IPS-18c (cell line): ENCODE data around the gene DGKZ.

Experiments used
- H3K4me3 ChIP-seq: 2 replicates; pipeline ENCODE4 v1.7.0; 2013; ENCODE audit warnings: low read depth, mild to moderate bottlenecking, low read length, moderate library complexity; ENCODE audit not compliant: insufficient read depth
- H3K9me3 ChIP-seq: one replicate; pipeline ENCODE4 v1.6.1; 2013; ENCODE audit warnings: mild to moderate bottlenecking, low read length, moderate library complexity; ENCODE audit not compliant: control insufficient read depth, insufficient read depth

DGKZ gene

GRCh38 chr11:46391578-46392420, 44.5 kb downstream of the DGKZ start, which contains the start of gene CHRM4:
Gene CHRM4, minus strand, starts transcription at chr11:46391776. Its CDS starts 5,219 bp downstream, at chr11:46386557.
- no peaks in the 10 kb centered on the region for H3K9me3 ChIP-seq

GRCh38 chr11:46392421-46393230, 45.4 kb downstream of the DGKZ start:
- H3K4me3 ChIP-seq, result peak overlapping the region; percentile 77
- no peaks in the 10 kb centered on the region for H3K9me3 ChIP-seq

More at GRCh38 chr11:46391578-46392420, 44.5 kb downstream of the DGKZ start, which contains the start of gene CHRM4:
- peak within 1 kb of the TSS; percentile 77 for H3K4me3 ChIP-seq

GRCh38 chr11:46393231-46393616, 46.0 kb downstream of the DGKZ start:
- H3K9me3 ChIP-seq, result no peaks in the 10 kb centered on the region
- H3K4me3 ChIP-seq, result peak overlapping the region; percentile 77

- Histone ChIP-seq H3K9me3 (no peaks in the 10 kb centered on the region), H3K4me3 (no peak overlapping the region)
These were observed 46.5 kb downstream of the DGKZ start for GRCh38 chr11:46393759-46394158.

- H3K4me3 ChIP-seq, result no peak overlapping the region
- no peaks in the 10 kb centered on the region for H3K9me3 ChIP-seq
These were observed 50.3 kb downstream of the DGKZ start for GRCh38 chr11:46397526-46397925.

GRCh38 chr11:46402957-46403902, 56.0 kb downstream of the DGKZ start:
- no peak overlapping the region for H3K4me3 ChIP-seq
- H3K9me3 ChIP-seq, result no peaks in the 10 kb centered on the region

GRCh38 chr11:46404476-46405017, 57.3 kb downstream of the DGKZ start:
- Histone ChIP-seq H3K9me3 (no peaks in the 10 kb centered on the region), H3K4me3 (no peak overlapping the region)

GRCh38 chr11:46407635-46408034, 60.4 kb downstream of the DGKZ start:
- Histone ChIP-seq H3K9me3 (no peaks in the 10 kb centered on the region), H3K4me3 (no peak overlapping the region)

- Histone ChIP-seq H3K9me3 (no peaks in the 10 kb centered on the region), H3K4me3 (no peak overlapping the region)
These were observed 61.2 kb downstream of the DGKZ start for GRCh38 chr11:46408407-46408986.

- H3K4me3 ChIP-seq, result no peak overlapping the region
These were observed 62.8 kb downstream of the DGKZ start for GRCh38 chr11:46410021-46410420.

GRCh38 chr11:46413760-46414465, 66.7 kb downstream of the DGKZ start:
- Histone ChIP-seq H3K4me3 (no peak overlapping the region), H3K9me3 (no peaks in the 10 kb centered on the region)

More at GRCh38 chr11:46410021-46410420, 62.8 kb downstream of the DGKZ start:
- no peaks in the 10 kb centered on the region for H3K9me3 ChIP-seq

- H3K9me3 ChIP-seq, result no peaks in the 10 kb centered on the region
- no peak overlapping the region for H3K4me3 ChIP-seq
These were observed 67.2 kb downstream of the DGKZ start for GRCh38 chr11:46414466-46414796.

GRCh38 chr11:46414879-46415278, 67.6 kb downstream of the DGKZ start:
- Histone ChIP-seq H3K9me3 (no peaks in the 10 kb centered on the region), H3K4me3 (no peak overlapping the region)

GRCh38 chr11:46417711-46418110, 70.4 kb downstream of the DGKZ start:
- Histone ChIP-seq H3K9me3 (no peaks in the 10 kb centered on the region), H3K4me3 (no peak overlapping the region)

GRCh38 chr11:46418751-46419150, 71.5 kb downstream of the DGKZ start:
- H3K9me3 ChIP-seq, result no peaks in the 10 kb centered on the region
- no peak overlapping the region for H3K4me3 ChIP-seq

- no peak overlapping the region for H3K4me3 ChIP-seq
- no peaks in the 10 kb centered on the region for H3K9me3 ChIP-seq
These were observed 73.2 kb downstream of the DGKZ start for GRCh38 chr11:46420513-46420912.
